Tibial nerve (tissue), 4 donors: Measurements from ENCODE around the gene PEDS1. TPM values are rescaled to one million over a fixed set of nuclear protein-coding genes. Genes with fewer than 3 reads are reported as not detected.
A peak's percentile ranks its signal among the peaks of the same experiment; 100 is the strongest.

Experiments
- DNase-seq, 2 donors: peaks; one replicate each; pipeline ENCODE4 v3.0.0-alpha.2; 2019; ENCODE audit warnings: low spot score in 2 of 2
- H3K27ac ChIP-seq, 4 donors: fragments of 200-600 bp; sonication (generic) in 3 of 4; one replicate each; pipeline ENCODE4 v1.5.1; 2017 to 2019; ENCODE audit warnings: mild to moderate bottlenecking in 1 of 4
- H3K27me3 ChIP-seq, 2 donors: fragments of 200-600 bp; sonication (generic) in 1 of 2; one replicate each; pipeline versions ENCODE4 v1.5.1 to v1.6.0; 2017 to 2019
- H3K36me3 ChIP-seq, 3 donors: fragments of 200-600 bp; sonication (generic); one replicate each; pipeline ENCODE4 v1.5.1; 2018 to 2019
- H3K4me1 ChIP-seq, 4 donors: fragments of 200-600 bp; sonication (generic) in 3 of 4; one replicate each; pipeline ENCODE4 v1.5.1; 2017 to 2019
- H3K4me3 ChIP-seq, 4 donors: fragments of 200-600 bp; sonication (generic) in 3 of 4; one replicate each; pipeline ENCODE4 v1.5.1; 2017 to 2019; ENCODE audit warnings: mild to moderate bottlenecking in 1 of 4, moderate library complexity in 1 of 4
- H3K9me3 ChIP-seq, 4 donors: fragments of 200-600 bp; sonication (generic) in 3 of 4; one replicate each; pipeline ENCODE4 v1.5.1; 2017 to 2019
- EP300 ChIP-seq, 2 donors: sonication (generic); formaldehyde crosslinking; IDR thresholded peaks; one replicate each; pipeline ENCODE4 v1.6.1; 2017; ENCODE audit warnings: antibody characterized with exemption in 2 of 2, mild to moderate bottlenecking in 1 of 2
- POLR2A ChIP-seq, 2 donors: fragments of 450-650 bp; IDR thresholded peaks; one replicate each; pipeline ENCODE4 v1.6.1; 2017; ENCODE audit warnings: antibody characterized with exemption in 2 of 2, mild to moderate bottlenecking in 2 of 2, moderate library complexity in 2 of 2
- WGBS, 2 donors: methylation state at CpG; one replicate each; pipeline ENCODE4 v1.1.5; 2018; 5-methylcytosine and 5-hydroxymethylcytosine counted together
- total RNA-seq, 4 donors: library from RNA; depleted of rRNA; stranded (reverse); fragments of >200 nt; gene quantifications; one replicate each; pipeline ENCODE4 v1.1.0, GENCODE V29; 2016
- TF ChIP-seq, protein P1 (sequence below), 5 experiments: fragments of 200-600 bp in 3 of 5; fragments of 450-650 bp in 2 of 5; sonication (generic) in 3 of 5; IDR thresholded peaks; one replicate each; pipeline ENCODE4 v1.5.1; 2016 to 2019; ENCODE audit warnings: antibody characterized with exemption in 5 of 5, mild to moderate bottlenecking in 3 of 5, moderate library complexity in 2 of 5

Gene PEDS1
- total RNA-seq, 4 donors from 2014 or later = 26.4 to 36.7 (median 35.5) TPM

- no peak for DNase-seq
- H3K4me3 ChIP-seq = no peak overlapping the region
- WGBS, 2 donors = 88 to 89% methylated on average over 13 of the region's 13 CpGs
- TF ChIP-seq EP300 (IDR thresholded peaks at IDR 0.05) (peak in 1 of 2 donors; percentile 1), POLR2A (IDR thresholded peaks at IDR 0.05) (peak in 1 of 2 donors; percentile 3)
- TF ChIP-seq, protein P1, sequence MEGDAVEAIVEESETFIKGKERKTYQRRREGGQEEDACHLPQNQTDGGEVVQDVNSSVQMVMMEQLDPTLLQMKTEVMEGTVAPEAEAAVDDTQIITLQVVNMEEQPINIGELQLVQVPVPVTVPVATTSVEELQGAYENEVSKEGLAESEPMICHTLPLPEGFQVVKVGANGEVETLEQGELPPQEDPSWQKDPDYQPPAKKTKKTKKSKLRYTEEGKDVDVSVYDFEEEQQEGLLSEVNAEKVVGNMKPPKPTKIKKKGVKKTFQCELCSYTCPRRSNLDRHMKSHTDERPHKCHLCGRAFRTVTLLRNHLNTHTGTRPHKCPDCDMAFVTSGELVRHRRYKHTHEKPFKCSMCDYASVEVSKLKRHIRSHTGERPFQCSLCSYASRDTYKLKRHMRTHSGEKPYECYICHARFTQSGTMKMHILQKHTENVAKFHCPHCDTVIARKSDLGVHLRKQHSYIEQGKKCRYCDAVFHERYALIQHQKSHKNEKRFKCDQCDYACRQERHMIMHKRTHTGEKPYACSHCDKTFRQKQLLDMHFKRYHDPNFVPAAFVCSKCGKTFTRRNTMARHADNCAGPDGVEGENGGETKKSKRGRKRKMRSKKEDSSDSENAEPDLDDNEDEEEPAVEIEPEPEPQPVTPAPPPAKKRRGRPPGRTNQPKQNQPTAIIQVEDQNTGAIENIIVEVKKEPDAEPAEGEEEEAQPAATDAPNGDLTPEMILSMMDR (IDR thresholded peaks at IDR 0.05) = no peak
- H3K27ac ChIP-seq = peak overlapping the region in 3 of 4 donors; percentile 99 to 100 (median 99)
- H3K36me3 ChIP-seq = peaks cover 2 to 52% (median 3%) of the 10 kb centered on the region in 3 donors
- no peaks in the 10 kb centered on the region for H3K27me3 ChIP-seq
- peaks cover 0 to 5% (median 0%) of the 10 kb centered on the region in 4 donors for H3K9me3 ChIP-seq
- peaks cover 0 to 35% (median 8%) of the 10 kb centered on the region in 4 donors for H3K4me1 ChIP-seq
Measured at GRCh38 chr20:50195524-50196120, 42.1 kb upstream of the PEDS1 start.

- Histone ChIP-seq H3K36me3 (peaks cover 2 to 46% (median 3%) of the 10 kb centered on the region in 3 donors), H3K27me3 (no peaks in the 10 kb centered on the region), H3K9me3 (peaks cover 0 to 5% (median 0%) of the 10 kb centered on the region in 4 donors), H3K4me3 (peak overlapping the region in 3 of 4 donors; percentile 85 to 91 (median 89)), H3K4me1 (peaks cover 0 to 38% (median 8%) of the 10 kb centered on the region in 4 donors), H3K27ac (peak overlapping the region; percentile 97 to 100 (median 99))
- 78 to 80% methylated on average over 7 to 8 of the region's 8 CpGs for WGBS, 2 donors
- TF ChIP-seq EP300 (IDR thresholded peaks at IDR 0.05) = peak in 1 of 2 donors; percentile 8
- TF ChIP-seq, protein P1 (IDR thresholded peaks at IDR 0.05) = no peak
- DNase-seq = peak in 1 of 2 donors; percentile 41
Measured at GRCh38 chr20:50194831-50195523, 41.5 kb upstream of the PEDS1 start.

DNA sequence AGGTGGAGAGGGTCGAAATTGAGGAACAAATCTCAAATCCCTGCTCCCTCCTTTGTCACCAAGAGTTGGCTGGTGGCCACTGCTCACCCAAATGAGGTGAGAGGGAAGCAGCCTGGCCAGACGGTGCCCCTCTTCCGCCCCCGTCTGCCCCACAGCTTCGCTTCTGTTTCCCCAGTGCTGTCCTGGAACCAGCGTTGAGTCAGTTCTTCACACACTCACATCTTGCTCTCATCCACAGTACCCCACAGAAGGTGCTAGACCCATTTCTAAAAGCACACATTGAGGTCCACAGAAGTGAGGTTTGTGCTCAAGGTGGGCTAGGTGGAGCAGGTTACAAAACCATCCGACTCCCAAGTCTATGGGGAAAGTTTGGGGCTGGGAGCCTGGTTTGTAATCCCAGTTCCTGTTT is 40.9 kb upstream of the PEDS1 start:
- Histone ChIP-seq H3K27me3 (no peaks in the 10 kb centered on the region), H3K36me3 (peaks cover 2 to 41% (median 3%) of the 10 kb centered on the region in 3 donors), H3K27ac (peak overlapping the region; percentile 97 to 100 (median 99)), H3K4me1 (peaks cover 0 to 44% (median 8%) of the 10 kb centered on the region in 4 donors), H3K9me3 (no peaks in the 10 kb centered on the region), H3K4me3 (peak overlapping the region; percentile 85 to 97 (median 90))
- DNase-seq = no peak
- 67% methylated on average over 7 of the region's 7 CpGs for WGBS, 2 donors
- TF ChIP-seq EP300 (IDR thresholded peaks at IDR 0.05) (peak in 1 of 2 donors; percentile 5), POLR2A (IDR thresholded peaks at IDR 0.05) (no peak)
- TF ChIP-seq, protein P1 (IDR thresholded peaks at IDR 0.05) = no peak

GRCh38 chr20:50193836-50194421 is 40.4 kb upstream of the PEDS1 start:
- Histone ChIP-seq H3K9me3 (no peaks in the 10 kb centered on the region), H3K27me3 (no peaks in the 10 kb centered on the region), H3K36me3 (peaks cover 2 to 36% (median 3%) of the 10 kb centered on the region in 3 donors), H3K4me3 (peak overlapping the region; percentile 85 to 97 (median 90)), H3K27ac (peak overlapping the region; percentile 97 to 100 (median 99)), H3K4me1 (peaks cover 0 to 44% (median 8%) of the 10 kb centered on the region in 4 donors)
- whole genome bisulfite sequencing, 2 donors = 50 to 52% methylated on average over 2 to 16 of the region's 16 CpGs
- peak in 1 of 2 donors; percentile 48 for DNase-seq
- TF ChIP-seq POLR2A (IDR thresholded peaks at IDR 0.05) (no peak), EP300 (IDR thresholded peaks at IDR 0.05) (peak in 1 of 2 donors; percentile 52)
- TF ChIP-seq, protein P1 (IDR thresholded peaks at IDR 0.05) = no peak
